Measurements from ENCODE around the gene COMMD3. TPM values are rescaled to one million over a fixed set of nuclear protein-coding genes. Genes with fewer than 3 reads are reported as not detected.

COMMD3 gene
- total and polyA plus RNA-seq, 9 of the 15 experiments (the other 6 are each of a cell fraction or from before 2014, with no cell fraction given) = 50.7 to 217 (median 80.1) TPM

- TF ChIP-seq ZNF740 (CRISPR knock-in tag; IDR thresholded peaks at IDR 0.05) (no peak), ZNF740 (tag; IDR thresholded peaks at IDR 0.05) (no peak; a peak in 1 of 4 replicates), PRDM10 (IDR thresholded peaks at IDR 0.05; ENCODE audit: partially characterized antibody) (no peak), STAT5A (IDR thresholded peaks at IDR 0.05; ENCODE audit: borderline replicate concordance, low read length) (no peak), ILK (tag; IDR thresholded peaks at IDR 0.05; ENCODE audit: borderline replicate concordance, low read depth) (no peak), CEBPG (CRISPR knock-in tag; IDR thresholded peaks at IDR 0.05) (no peak), CEBPG (tag; conservative IDR thresholded peaks at IDR 0.05 in 1 of 2, IDR thresholded peaks at IDR 0.05 in 1 of 2) (no peak), CREB5 (CRISPR knock-in tag; IDR thresholded peaks at IDR 0.05) (no peak), BMI1 (IDR thresholded peaks at IDR 0.05; ENCODE audit: low read length) (no peak), ZNF311 (CRISPR knock-in tag; IDR thresholded peaks at IDR 0.05) (no peak), YBX1 (IDR thresholded peaks at IDR 0.05) (no peak), ZNF280A (IDR thresholded peaks at IDR 0.05; ENCODE audit: low read depth, partially characterized antibody) (no peak), ZNF695 (CRISPR knock-in tag; IDR thresholded peaks at IDR 0.05) (no peak), ARID2 (IDR thresholded peaks at IDR 0.05) (no peak)
- TF ChIP-seq, protein P1, sequence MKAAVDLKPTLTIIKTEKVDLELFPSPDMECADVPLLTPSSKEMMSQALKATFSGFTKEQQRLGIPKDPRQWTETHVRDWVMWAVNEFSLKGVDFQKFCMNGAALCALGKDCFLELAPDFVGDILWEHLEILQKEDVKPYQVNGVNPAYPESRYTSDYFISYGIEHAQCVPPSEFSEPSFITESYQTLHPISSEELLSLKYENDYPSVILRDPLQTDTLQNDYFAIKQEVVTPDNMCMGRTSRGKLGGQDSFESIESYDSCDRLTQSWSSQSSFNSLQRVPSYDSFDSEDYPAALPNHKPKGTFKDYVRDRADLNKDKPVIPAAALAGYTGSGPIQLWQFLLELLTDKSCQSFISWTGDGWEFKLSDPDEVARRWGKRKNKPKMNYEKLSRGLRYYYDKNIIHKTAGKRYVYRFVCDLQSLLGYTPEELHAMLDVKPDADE (conservative IDR thresholded peaks at IDR 0.05; ENCODE audit: control insufficient read depth, low read depth, low read length) = no peak; the same call in 1 of the 2 replicates
- TF ChIP-seq, protein P2, sequence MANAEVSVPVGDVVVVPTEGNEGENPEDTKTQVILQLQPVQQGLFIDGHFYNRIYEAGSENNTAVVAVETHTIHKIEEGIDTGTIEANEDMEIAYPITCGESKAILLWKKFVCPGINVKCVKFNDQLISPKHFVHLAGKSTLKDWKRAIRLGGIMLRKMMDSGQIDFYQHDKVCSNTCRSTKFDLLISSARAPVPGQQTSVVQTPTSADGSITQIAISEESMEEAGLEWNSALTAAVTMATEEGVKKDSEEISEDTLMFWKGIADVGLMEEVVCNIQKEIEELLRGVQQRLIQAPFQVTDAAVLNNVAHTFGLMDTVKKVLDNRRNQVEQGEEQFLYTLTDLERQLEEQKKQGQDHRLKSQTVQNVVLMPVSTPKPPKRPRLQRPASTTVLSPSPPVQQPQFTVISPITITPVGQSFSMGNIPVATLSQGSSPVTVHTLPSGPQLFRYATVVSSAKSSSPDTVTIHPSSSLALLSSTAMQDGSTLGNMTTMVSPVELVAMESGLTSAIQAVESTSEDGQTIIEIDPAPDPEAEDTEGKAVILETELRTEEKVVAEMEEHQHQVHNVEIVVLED (CRISPR knock-in tag; IDR thresholded peaks at IDR 0.05) = no peak
Observed at GRCh38 chr10:22340329-22341189, 24.4 kb downstream of the COMMD3 start (continued).

All from K562 (cell line).